ENCODE data around the gene GRM2. TPM values are rescaled to one million over a fixed set of nuclear protein-coding genes. Genes with fewer than 3 reads are reported as not detected.

Gene GRM2
- under 1 TPM in 2 of 6 donors, not detected in 4; 0.07 to 0.15 TPM for polyA plus RNA-seq (ENCODE audit: low read depth in 6 of 6)

DNA sequence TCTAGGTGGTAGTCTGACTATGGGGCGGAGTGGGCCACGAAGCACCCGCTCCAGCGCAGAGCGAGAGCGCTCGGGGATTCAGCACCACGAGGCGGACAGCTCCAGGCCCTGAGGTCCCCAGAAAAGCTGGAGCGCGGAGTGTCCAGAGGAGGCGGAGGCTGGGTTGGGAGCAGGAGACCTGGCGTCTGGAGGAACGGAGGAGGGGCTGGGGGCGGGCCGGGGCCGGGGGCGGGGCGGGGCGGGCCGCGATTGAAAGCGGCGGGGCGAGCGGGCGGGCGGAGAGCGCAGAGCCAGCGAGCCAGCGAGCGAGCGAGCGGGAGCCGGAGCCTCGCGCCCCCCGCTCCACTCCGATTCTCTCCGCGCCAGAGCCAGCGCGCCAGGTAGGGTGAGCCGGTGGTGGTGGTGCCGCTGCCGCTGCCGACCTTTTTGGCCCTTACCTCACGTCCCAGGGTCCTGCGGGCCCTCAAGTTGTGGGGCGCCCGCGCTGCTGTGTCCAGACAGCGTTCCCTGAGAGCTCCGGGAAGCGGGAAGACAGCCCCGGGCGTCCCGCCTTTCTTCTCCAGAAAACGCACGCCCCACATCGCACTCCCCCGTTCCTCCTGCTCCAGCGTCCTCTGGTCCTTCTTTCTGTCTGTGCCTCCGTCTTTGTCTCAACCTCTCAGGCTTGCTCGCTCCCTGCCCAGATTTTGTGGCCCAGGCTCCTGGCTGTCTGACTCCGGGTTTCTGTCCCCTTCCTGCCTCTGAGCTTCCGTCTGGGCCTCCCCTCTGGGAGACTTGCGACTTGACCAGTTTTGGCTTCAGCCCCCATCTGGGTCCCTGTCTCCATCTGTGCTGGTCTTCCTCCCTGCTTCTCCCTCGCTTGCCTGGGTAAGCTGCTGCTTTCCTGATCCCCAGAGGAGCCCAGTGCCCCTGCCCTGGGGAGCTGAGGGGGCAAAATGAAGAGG is at the start of gene GRM2:
GRM2 (plus strand) TSS at position 281 of the 944 bp plus-strand sequence. CDS start 1,916 bp downstream, outside the sequence.
- peak within 1 kb of the TSS in 3 of 8 donors; percentile 35 to 70 (median 40) for H3K4me3 Mint-ChIP-seq
- no peaks in the 10 kb centered on the region for H3K9me3 Mint-ChIP-seq

GRCh38 chr3:51657234-51657633 is 49.6 kb upstream of the GRM2 start:
- DNase-seq = no peak
- Mint-ChIP-seq H3K36me3 (peaks cover 15 to 31% of the 10 kb centered on the region in 2 donors), H3K27ac (peak overlapping the region in 1 of 6 donors; percentile 81), H3K27me3 (no peaks in the 10 kb centered on the region), H3K4me1 (no peaks in the 10 kb centered on the region), H3K9me3 (peaks cover 0 to 6% (median 0%) of the 10 kb centered on the region in 7 donors), H3K4me3 (no peak overlapping the region)
- no peak for ATAC-seq (ENCODE audit: low read depth in 2 of 2)

More for the DNA sequence above, at the start of gene GRM2:
- no peak for DNase-seq
- Mint-ChIP-seq H3K36me3 (peaks cover 0 to 8% of the 10 kb centered on the region in 2 donors), H3K27me3 (no peaks in the 10 kb centered on the region), H3K27ac (peak within 1 kb of the TSS in 3 of 6 donors; percentile 26 to 76 (median 43)), H3K4me1 (peaks cover 10 to 33% (median 28%) of the 10 kb centered on the region in 3 donors)
- no peak for ATAC-seq (ENCODE audit: low read depth in 2 of 2)

DNA sequence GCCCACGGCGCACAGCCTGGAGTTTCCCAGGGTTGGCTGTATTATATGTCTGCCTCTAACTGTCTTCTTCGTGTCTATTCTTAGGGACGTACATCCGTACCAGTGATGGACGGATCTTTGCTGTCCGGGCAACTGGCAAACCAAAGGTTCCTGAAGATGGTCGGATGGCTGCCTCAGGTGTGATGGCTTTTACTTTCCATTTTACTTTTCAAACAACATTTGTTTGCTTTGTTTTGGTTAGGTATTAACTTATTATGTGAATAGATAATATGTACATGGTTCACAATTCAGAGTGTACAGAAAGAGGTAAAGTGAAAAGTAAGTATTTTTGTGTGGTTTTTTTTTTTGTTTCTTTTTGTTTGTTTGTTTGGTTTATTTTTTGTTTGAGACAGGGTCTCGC is 46.9 kb upstream of the GRM2 start:
- no peak overlapping the region for H3K4me3 Mint-ChIP-seq
- peaks cover 0 to 5% (median 0%) of the 10 kb centered on the region in 3 donors for H3K4me1 Mint-ChIP-seq
- H3K9me3 Mint-ChIP-seq = no peaks in the 10 kb centered on the region
- ATAC-seq (ENCODE audit: low read depth in 2 of 2) (no peak), DNase-seq (no peak)
- no peaks in the 10 kb centered on the region for H3K27me3 Mint-ChIP-seq
- H3K27ac Mint-ChIP-seq = no peak overlapping the region
- H3K36me3 Mint-ChIP-seq = peaks cover 25 to 31% of the 10 kb centered on the region in 2 donors

GRCh38 chr3:51662456-51662855 is 44.4 kb upstream of the GRM2 start:
- no peak overlapping the region for H3K4me3 Mint-ChIP-seq

GRCh38 chr3:51668756-51669155 is 38.1 kb upstream of the GRM2 start:
- no peak for ATAC-seq (ENCODE audit: low read depth in 2 of 2)
- H3K4me3 Mint-ChIP-seq = peak overlapping the region in 2 of 8 donors; percentile 43 to 89

More at GRCh38 chr3:51662456-51662855, 44.4 kb upstream of the GRM2 start:
- Mint-ChIP-seq H3K27ac (no peak overlapping the region), H3K4me1 (peaks cover 0 to 6% (median under 1%) of the 10 kb centered on the region in 3 donors), H3K9me3 (no peaks in the 10 kb centered on the region), H3K27me3 (no peaks in the 10 kb centered on the region), H3K36me3 (peaks cover 22 to 24% of the 10 kb centered on the region in 2 donors)
- DNase-seq = no peak
- no peak for ATAC-seq (ENCODE audit: low read depth in 2 of 2)

GRCh38 chr3:51669241-51670052 is 37.4 kb upstream of the GRM2 start:
- H3K27me3 Mint-ChIP-seq = no peaks in the 10 kb centered on the region
- peak overlapping the region; percentile 80 to 94 (median 88) for H3K27ac Mint-ChIP-seq
- no peaks in the 10 kb centered on the region for H3K36me3 Mint-ChIP-seq
- H3K9me3 Mint-ChIP-seq = no peaks in the 10 kb centered on the region
- peaks cover 33 to 55% (median 46%) of the 10 kb centered on the region in 3 donors for H3K4me1 Mint-ChIP-seq
- DNase-seq (peak; percentile 70), ATAC-seq (ENCODE audit: low read depth in 2 of 2) (no peak)
- H3K4me3 Mint-ChIP-seq = peak overlapping the region; percentile 63 to 94 (median 87)

More at GRCh38 chr3:51668756-51669155, 38.1 kb upstream of the GRM2 start:
- no peaks in the 10 kb centered on the region for H3K9me3 Mint-ChIP-seq
- peaks cover 32 to 48% (median 39%) of the 10 kb centered on the region in 3 donors for H3K4me1 Mint-ChIP-seq
- DNase-seq = no peak
- no peaks in the 10 kb centered on the region for H3K36me3 Mint-ChIP-seq
- peak overlapping the region in 4 of 6 donors; percentile 17 to 82 (median 46) for H3K27ac Mint-ChIP-seq
- no peaks in the 10 kb centered on the region for H3K27me3 Mint-ChIP-seq

GRCh38 chr3:51670053-51670822 is 36.6 kb upstream of the GRM2 start:
- H3K27ac Mint-ChIP-seq = peak overlapping the region; percentile 44 to 94 (median 90)
- H3K27me3 Mint-ChIP-seq = no peaks in the 10 kb centered on the region
- no peaks in the 10 kb centered on the region for H3K9me3 Mint-ChIP-seq
- ATAC-seq (ENCODE audit: low read depth in 2 of 2) = no peak
- H3K4me3 Mint-ChIP-seq = peak overlapping the region; percentile 75 to 96 (median 92)
- H3K36me3 Mint-ChIP-seq = no peaks in the 10 kb centered on the region
- DNase-seq = no peak
- peaks cover 39 to 63% (median 54%) of the 10 kb centered on the region in 3 donors for H3K4me1 Mint-ChIP-seq

DNA sequence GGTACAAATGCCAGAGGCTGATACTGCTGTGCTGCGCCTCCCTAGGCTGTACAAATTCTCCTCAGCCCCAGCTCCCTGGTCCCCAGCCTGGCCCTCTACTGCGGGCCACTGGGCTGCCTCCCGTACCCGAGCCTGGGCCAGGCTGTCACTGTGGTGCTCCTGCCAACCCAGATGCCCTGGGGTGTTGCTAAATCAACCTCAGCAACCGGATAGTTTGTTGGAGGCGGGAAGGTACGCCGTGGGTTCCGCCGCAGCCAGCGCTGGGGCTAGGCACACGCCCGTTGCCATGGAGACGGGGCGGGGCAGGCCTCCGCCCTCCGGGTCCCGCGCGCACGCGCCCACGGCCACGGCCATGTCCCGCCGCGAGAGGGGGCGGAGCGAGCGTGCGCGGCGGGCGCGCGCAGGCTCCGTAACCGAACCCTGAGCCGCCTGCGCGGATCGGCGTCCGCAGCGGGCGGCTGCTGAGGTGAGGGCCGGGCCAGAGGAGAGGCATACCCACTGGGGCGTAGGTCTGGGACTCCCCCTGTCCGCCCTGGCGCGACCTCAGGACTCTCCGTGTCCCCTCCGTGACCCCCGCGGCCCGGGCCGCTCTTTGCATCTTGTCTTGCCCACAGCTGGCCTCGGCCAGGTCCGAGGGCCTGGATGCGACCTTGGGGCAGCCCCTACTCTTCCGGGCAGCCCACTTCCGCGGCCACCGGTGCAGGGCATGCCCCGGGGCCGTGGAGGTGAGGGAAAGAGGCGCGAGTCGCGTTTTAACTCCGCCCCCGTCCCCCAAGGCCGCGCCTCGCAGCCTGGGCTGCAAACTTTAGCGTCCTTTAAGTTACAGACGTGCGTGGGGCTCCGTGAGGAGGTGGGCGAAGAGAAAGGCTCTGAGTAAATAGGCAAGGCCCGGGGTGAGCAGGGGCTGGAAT is 35.8 kb upstream of the GRM2 start, which contains the start of gene TEX264:
TEX264 (plus strand) TSS at position 430 of the 911 bp plus-strand sequence. CDS start 3,053 bp downstream, outside the sequence.
- peaks cover 47 to 71% (median 62%) of the 10 kb centered on the region in 3 donors for H3K4me1 Mint-ChIP-seq
- DNase-seq (peak; percentile 92), ATAC-seq (ENCODE audit: low read depth in 2 of 2) (peak; percentile 79)
- no peaks in the 10 kb centered on the region for H3K27me3 Mint-ChIP-seq
- peak within 1 kb of the TSS; percentile 72 to 97 (median 96) for H3K27ac Mint-ChIP-seq
- H3K4me3 Mint-ChIP-seq = peak within 1 kb of the TSS; percentile 89 to 96 (median 94)
- no peaks in the 10 kb centered on the region for H3K9me3 Mint-ChIP-seq
- peaks cover 0 to 7% of the 10 kb centered on the region in 2 donors for H3K36me3 Mint-ChIP-seq

DNA sequence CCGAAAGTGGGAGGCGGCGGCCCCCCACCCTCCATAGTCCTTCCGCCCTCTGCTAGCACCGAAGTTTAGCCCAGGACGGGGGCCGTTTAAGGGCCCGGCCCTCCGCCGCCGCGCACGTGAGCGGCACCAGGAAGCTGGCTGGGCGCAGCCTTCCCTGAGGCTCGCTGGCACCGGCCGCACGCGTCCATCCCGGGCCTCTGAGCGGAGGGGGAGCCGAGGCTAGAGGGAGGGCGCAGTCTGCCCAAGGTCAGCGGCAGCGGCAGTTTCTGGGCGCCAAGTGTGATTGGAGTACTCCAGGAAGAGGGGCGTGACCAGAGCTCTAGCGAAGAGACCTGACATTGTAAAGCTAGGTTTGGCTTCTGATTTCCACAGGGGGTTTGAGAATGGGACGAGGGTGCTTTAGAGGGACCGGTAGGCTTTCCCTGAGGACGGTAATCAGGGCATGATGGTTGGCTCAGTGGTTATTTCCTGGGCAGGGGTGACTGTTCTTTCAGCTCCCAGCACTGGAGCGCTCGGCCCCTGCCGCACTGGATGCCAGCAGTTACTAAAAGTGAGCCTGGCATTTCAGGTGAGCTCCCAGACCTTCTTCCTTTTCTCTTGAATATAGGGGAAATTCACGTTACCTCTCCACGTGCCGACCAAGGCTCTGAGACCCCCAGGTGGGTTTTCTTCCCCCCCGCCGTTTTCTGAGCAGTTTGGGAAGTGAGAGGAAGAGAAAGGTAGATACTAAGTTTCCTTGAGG is 35.0 kb upstream of the GRM2 start:
- peaks cover 0 to 11% of the 10 kb centered on the region in 2 donors for H3K36me3 Mint-ChIP-seq
- H3K27ac Mint-ChIP-seq = peak overlapping the region; percentile 76 to 97 (median 96)
- ATAC-seq (ENCODE audit: low read depth in 2 of 2) (peak; percentile 20 to 24), DNase-seq (no peak)
- H3K4me1 Mint-ChIP-seq = peaks cover 50 to 75% (median 68%) of the 10 kb centered on the region in 3 donors
- peak overlapping the region; percentile 89 to 96 (median 94) for H3K4me3 Mint-ChIP-seq
- no peaks in the 10 kb centered on the region for H3K27me3 Mint-ChIP-seq
- H3K9me3 Mint-ChIP-seq = no peaks in the 10 kb centered on the region

DNA sequence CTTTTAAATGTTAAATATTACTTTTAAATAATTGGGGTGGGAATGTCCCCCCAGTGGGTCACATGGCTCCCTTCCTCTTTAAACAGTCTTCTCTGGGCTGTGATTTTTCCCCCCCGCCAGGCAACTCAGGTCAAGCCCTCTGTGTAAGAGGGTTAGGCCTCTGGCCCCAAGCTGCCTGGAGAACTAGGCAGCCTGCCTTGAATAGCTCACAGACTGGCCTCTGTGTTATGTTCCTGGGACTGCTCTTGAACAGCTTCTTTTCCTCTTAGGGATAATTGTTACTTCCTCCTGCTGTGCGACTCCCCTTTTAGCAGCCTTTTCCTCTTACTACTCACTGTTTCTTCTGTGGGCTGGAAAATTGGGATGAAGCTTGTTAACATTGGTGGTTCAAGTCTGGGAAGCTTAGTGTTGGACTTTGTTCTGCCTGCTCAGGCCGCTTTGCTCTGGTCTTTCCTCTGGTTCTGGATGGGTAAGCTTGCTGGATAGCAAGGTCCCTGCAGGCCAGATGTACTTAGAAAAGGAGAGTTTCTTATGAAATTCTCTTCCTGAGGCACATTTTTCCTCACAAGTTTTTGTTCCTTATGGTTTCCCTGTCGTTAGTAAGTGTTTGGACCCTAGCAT is 33.6 kb upstream of the GRM2 start:
- H3K4me1 Mint-ChIP-seq = peaks cover 52 to 80% (median 80%) of the 10 kb centered on the region in 3 donors
- DNase-seq (no peak), ATAC-seq (ENCODE audit: low read depth in 2 of 2) (no peak)
- no peaks in the 10 kb centered on the region for H3K27me3 Mint-ChIP-seq
- peak overlapping the region; percentile 7 to 89 (median 40) for H3K4me3 Mint-ChIP-seq
- peak overlapping the region in 5 of 6 donors; percentile 16 to 90 (median 32) for H3K27ac Mint-ChIP-seq
- no peaks in the 10 kb centered on the region for H3K9me3 Mint-ChIP-seq
- peaks cover 0 to 11% of the 10 kb centered on the region in 2 donors for H3K36me3 Mint-ChIP-seq
